ENCODE data around the gene NPRL2.

NPRL2 gene

DNA sequence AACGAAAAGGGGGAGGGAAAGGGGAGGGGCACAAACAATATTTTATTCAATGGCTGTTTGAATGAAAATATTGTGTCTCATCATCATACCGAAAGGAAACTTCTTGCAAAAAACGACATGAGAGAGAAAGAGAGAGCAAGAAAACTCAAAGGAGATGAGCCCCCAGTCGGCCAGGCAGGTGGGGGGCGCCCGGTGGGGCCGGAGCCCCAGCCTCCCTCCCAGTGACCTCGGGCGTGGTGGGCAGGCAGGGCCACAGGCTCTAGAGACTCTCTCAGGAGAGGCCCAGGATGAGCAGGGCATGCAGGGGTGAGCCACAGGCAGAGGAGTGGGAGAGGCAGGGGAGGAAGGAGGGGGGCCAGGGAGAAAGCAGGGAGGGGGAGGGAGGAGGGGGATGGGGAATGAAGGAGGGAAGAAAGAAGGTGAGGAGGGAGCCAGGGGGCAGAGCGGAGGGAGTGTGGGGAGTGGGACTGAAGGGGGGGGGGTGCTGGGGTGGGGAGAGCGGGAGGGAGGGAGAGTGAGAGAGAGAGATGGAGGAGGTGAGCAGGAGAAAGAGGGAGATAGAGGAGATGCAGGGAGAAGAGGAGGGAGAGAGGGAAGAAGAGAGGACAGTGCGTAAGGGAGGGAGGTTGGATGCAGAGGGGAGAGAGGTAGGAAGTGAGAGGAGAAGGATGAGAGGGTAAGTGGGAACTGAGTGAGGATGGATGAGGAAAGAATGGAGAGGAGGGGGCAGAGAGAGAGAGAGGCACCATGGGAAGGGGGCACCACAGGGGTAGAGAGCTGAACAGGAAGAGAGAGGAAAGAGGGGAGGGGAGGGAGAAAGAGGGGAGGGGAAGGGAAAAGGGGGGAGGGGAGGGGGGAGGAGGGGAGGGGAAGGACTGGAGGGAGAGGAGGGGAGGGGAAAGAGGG lies 22.8 kb upstream of the NPRL2 start:
- no peak for DNase-seq

DNA sequence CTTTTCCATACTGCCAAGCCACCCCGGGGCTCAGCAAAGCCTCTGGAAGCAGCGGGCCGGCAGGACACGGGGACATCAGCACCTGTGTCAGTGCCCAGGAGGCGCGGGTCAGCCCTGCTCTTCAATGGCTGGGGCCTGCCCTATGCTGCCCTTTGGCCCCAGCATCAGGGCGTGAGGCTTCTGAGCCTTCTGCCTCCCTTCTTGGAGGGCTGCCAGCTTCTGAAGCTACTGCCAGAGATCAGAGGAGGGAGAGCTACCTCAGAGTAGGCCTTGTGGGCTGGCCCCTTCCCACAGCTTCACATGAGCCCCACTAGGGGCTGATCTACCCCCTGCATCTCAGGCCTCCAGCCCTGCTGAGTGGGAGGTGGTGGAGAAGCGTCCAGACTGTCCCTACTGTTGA lies 21.8 kb upstream of the NPRL2 start:
- peak in 1 of 2 experiments; percentile 46 for DNase-seq

- no peak for DNase-seq
Measured at GRCh38 chr3:50371133-50371685, 20.6 kb upstream of the NPRL2 start.

- peak in 1 of 2 experiments; percentile 19 for DNase-seq
Measured at GRCh38 chr3:50370594-50370993, 20.0 kb upstream of the NPRL2 start.

DNA sequence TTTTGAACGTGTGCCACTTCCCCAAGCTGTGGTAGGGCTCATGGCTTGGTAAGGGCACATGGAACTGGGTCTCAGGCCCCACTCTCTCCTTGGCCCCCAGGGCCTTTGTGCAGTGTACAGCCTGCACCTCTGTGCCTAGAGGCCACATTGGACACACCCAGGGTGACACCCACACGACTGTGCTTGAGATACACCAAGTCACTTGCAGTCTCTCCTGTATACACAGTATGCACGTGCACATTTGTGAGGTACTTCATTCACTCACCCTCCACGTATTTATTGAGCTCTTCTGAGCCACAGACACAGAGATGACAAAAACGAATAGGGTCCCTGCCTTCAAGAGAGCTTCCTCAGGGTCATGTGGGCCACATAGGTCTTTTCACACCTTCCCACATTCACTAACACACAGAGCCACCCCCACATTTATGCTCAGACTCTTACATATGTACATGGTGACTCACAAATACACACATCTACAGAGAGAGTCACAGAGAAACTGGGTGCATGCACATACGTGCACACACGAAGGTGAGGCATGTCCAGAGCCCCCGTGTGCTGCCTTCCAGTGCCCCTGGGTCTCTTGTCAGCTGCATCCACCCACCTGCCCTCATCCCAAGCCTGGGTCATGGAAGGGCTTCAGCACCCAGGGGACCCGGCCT lies 18.6 kb upstream of the NPRL2 start:
- no peak for DNase-seq

- DNase-seq = no peak
Measured at GRCh38 chr3:50365842-50366220, 15.3 kb upstream of the NPRL2 start.

DNA sequence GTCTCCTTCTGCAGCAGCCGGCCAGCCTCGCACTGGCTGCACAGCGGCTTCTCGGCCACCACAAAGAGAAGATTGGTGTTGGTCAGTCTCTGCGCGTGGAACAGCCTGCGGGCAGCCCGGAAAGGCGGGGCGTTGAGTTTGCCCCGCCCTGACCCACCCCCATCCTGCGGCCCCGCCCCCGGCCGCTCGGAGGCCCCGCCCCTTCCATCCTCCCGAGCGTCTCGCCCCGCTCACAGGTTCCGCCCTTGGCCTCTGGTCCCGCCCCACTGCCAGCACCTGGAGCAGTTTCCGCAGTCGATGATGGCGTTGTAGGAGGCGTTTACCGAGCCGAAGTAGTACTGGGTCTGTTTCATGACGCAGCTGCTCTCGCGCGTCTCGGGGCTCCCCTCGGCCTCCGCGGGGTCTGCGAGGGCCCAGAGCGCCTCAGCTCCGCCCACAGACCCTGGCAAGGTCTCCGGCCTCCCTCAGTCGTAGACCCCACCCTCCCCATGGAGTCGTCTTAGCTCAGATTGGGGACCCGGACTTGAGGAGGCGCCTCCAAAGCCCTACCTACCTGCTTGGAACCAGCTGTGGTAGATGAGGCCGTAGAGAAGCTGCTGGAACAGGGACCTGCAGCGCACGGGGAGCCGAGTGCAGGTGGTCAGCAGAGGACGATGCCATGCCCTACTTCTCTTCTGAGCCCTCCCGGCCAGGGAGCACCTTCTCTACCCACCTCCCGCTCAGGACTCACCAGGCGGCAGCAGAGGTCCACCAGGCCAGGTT lies 14.7 kb upstream of the NPRL2 start:
- DNase-seq = no peak

- no peak for DNase-seq
Measured at GRCh38 chr3:50364573-50365079, 14.1 kb upstream of the NPRL2 start.

- DNase-seq = no peak
Measured at GRCh38 chr3:50359760-50360110, 9.2 kb upstream of the NPRL2 start.

GRCh38 chr3:50358911-50359759 lies 8.6 kb upstream of the NPRL2 start, which contains the start of gene TMEM115:
TSS of gene TMEM115 (minus strand) at chr3:50359521. CDS start at chr3:50359063, 458 bp downstream.
- DNase-seq = peak; percentile 84 to 94

GRCh38 chr3:50358355-50358910 lies 7.9 kb upstream of the NPRL2 start:
- no peak for DNase-seq

DNA sequence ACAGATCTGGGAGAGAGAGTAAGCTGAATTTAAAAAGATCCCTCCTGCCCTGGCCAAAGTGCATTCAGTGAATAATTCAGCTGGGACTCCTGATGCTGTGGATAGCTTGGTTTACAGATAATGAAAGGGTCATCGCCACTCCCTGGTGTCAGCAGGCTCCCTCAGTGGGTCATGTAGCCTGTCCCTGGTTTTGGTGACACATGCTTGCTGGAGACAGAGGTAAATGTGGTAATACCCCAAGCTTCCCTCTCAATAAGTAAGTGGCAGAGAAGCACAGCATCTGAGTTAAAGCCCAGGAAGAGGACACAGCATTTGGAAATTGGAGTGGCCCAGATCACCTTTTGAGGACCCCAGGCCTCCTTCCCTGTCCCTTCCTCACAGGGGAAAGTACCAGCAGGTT lies 6.9 kb upstream of the NPRL2 start:
- DNase-seq = no peak

- no peak for DNase-seq
Measured at GRCh38 chr3:50356553-50356952, 6.0 kb upstream of the NPRL2 start.

GRCh38 chr3:50355829-50356552 lies 5.4 kb upstream of the NPRL2 start:
- DNase-seq = no peak

GRCh38 chr3:50354850-50355249 lies 4.3 kb upstream of the NPRL2 start:
- no peak for DNase-seq

GRCh38 chr3:50354186-50354764 lies 3.7 kb upstream of the NPRL2 start:
- no peak for DNase-seq

DNA sequence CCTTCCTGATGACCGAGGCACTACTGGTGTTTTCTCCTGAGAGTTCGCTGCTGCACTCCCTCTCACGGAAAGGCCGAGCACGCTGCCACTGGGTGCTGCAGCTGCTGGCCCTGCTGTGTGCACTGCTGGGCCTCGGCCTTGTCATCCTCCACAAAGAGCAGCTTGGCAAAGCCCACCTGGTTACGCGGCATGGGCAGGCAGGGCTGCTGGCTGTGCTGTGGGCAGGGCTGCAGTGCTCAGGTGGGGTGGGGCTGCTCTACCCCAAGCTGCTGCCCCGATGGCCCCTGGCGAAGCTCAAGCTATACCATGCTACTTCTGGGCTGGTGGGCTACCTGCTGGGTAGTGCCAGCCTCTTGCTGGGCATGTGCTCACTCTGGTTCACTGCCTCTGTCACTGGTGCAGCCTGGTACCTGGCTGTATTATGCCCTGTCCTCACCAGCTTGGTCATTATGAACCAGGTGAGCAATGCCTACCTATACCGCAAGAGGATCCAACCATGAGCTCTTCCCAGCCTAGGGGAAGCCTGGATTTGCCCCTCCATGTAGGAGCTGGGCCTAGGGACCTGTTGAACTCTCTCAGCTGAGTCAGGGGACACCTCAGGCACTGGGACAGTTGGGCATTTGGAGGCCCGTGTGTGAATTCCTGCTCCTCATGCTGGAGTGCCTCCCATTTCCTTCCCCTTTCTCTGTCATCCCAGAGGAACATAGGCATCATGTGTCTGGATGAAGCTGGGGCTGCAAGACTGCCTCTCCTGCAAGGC lies 2.9 kb upstream of the NPRL2 start:
- no peak for DNase-seq

DNA sequence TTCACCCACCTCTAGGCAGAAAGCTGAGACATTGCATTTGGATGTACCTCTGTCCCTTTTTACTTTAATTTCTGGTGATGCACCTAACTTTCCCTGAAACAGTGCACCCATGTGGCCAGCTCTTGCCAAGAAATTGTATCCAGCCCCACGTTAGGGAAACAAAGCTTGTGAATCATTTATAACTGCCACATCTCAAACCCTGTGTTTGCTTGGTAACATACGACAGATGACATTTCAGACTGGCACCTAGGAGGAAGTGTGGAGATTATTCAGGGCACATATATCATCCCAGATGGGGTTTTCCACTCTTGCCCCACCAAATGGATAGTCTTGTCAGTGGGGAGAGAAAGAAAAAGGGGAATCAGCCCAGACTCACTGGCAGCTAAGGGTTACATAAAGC lies 2.2 kb upstream of the NPRL2 start:
- DNase-seq = no peak

GRCh38 chr3:50351323-50351697 lies 735 bp upstream of the NPRL2 start:
- no peak for DNase-seq

GRCh38 chr3:50350213-50350526 lies 405 bp downstream of the NPRL2 start:
- DNase-seq = no peak

All from NCI-H446 (cell line).